NCI-H1694 (cell line): ENCODE measurements around the gene RXFP3.
"Not testable (repeated sequence)": the region's sequence is repeated elsewhere in the genome, so short reads cannot be mapped to it uniquely, and the experiment has no call there.

Source experiments
- DNase-seq: peaks from one replicate; lab custom pipeline; 2025; lab: John Stamatoyannopoulos, UW

Gene RXFP3, protein sequence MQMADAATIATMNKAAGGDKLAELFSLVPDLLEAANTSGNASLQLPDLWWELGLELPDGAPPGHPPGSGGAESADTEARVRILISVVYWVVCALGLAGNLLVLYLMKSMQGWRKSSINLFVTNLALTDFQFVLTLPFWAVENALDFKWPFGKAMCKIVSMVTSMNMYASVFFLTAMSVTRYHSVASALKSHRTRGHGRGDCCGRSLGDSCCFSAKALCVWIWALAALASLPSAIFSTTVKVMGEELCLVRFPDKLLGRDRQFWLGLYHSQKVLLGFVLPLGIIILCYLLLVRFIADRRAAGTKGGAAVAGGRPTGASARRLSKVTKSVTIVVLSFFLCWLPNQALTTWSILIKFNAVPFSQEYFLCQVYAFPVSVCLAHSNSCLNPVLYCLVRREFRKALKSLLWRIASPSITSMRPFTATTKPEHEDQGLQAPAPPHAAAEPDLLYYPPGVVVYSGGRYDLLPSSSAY

DNA sequence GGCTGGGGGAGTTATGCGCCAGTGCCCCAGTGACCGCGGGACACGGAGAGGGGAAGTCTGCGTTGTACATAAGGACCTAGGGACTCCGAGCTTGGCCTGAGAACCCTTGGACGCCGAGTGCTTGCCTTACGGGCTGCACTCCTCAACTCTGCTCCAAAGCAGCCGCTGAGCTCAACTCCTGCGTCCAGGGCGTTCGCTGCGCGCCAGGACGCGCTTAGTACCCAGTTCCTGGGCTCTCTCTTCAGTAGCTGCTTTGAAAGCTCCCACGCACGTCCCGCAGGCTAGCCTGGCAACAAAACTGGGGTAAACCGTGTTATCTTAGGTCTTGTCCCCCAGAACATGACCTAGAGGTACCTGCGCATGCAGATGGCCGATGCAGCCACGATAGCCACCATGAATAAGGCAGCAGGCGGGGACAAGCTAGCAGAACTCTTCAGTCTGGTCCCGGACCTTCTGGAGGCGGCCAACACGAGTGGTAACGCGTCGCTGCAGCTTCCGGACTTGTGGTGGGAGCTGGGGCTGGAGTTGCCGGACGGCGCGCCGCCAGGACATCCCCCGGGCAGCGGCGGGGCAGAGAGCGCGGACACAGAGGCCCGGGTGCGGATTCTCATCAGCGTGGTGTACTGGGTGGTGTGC is at the start of gene RXFP3:
RXFP3 (plus strand) TSS at position 6 of the 636 bp plus-strand sequence; CDS start at position 361, 355 bp downstream.
- no peak for DNase-seq

DNA sequence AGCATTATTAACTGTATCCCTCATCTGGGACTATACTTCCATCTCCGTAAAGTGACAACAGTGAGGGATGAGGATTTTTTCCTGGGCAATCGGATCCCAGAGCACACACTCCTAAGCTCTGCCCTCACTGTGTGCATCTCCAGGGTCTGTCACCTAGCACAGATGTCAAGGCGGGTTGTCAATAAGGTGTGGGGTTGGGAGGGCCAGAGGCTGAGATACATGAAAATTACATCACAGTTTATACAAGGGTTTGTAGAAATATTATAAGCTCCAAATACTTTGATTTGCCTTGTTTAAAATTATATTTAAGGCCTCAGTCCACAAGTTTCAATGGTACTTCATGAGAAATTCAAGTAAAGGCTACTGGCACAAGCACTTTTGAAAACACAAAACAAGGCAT is 48.9 kb upstream of the RXFP3 start:
- DNase-seq = no peak

DNA sequence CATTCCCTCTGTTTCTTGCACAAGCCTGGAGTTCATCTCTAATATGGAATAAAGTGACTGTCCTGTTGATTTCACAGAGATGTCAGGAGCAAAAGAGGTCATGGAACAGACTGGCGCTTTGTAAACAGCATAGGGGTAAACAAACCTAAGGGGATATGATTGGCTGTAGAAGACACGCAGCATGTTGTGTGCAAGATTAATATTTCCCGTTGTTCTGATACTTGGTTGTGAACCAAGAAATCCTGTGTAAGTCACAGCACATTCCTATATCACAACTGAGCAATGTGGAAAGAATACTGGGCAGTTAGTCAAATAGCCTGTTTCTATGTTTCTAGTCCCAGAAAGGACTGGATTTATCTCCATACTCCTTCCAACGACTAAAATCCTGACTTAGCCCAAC is 47.6 kb upstream of the RXFP3 start:
- DNase-seq = no peak

DNA sequence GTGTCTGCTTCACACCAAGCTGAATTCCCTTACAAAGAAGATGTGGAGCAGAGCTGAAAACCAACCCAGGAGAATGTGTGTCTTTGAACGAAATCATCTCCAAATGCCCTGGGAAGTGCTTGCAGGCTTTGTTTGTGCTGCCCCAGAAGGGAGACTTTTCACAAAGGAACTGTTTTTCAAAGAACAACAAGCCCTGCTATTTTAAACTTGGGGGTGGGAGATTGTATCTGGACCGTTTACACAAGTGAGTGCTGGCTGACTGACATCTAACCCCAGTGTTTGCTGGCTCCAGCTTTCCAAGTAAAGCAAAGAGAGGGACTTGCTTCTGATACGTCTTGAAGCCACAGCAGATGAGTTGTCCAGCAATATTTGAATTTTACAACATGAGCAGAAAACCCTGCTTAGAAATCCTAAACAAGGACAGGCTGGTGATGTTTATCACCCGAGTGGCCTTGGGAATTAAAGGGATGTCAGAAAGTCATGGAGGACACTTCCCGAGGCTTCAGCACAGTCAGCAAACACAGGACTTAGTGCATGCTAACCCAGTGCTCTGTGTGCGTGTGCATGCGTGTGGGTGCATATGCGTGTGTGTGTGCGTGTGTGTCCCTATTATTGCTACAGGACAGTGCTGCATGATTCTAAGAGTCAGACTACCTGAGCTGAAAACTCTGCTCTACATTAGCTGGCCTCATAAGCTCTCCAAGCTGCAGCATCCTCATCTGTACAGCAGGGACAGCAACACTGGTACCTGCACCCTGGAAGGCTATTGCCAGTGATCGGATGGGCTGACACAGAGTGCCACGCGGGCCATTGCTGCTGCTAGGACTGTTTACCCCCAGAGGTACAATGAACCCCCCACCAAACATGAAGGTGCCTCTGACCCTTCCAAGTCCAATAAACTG is 45.8 kb upstream of the RXFP3 start:
- no peak for DNase-seq

DNA sequence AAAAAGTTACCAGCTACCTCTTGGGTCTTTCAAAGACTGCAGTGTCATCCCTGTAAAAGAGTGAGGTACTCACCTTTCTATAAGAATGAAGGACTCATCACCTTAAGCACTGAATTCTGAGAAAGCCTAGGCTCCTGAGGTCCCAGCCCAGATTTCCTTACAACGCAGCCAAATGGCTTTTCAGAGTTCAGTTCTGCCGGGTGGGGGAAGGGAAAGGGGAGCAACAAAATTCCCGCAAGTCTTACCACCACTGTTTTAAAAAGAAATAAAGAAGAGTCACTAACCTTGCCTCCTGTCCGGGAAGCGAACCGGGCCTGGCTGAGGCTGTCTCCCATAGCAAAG is 44.8 kb upstream of the RXFP3 start:
- no peak for DNase-seq

DNA sequence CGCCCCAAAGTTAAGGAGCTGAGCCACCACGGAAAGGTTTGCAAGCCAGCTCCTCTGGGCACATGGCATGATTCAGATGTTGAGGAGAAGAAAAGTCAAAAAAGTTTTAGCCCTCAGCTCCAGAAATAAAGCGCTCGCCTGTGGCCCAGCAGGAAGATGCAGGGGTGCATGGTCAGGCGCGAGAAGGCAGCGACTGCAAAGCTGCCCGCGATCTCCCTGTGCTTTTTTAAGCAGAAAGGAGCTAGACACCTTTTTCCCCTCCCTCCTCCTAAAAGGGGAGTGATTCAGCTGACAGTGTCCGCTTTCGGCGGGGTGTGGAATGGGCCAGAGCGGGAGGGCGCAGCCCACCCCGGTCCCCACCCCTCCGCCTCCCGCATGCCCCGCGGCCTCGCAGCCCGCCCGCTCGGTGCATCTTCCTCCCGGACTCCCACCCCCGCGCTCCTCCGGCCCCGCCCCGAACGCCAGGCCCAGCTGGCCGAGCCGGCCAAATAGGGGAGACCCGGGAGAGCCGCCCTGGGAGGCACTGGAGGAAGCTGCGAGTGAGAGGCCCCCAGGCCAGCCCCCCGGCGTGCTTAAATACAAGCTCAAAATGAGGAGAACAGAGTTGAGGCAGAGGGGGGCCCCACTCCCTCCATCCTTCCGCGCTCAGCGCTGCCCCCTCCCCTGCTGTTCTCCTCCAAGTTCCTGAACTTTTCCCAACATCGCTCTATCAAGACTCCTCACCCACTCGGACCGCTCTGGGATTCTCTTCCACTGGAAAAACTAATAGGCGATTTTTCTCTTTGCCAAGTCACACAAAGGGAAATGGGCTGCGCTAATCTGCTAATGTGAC is 44.2 kb upstream of the RXFP3 start, which contains the start of gene ADAMTS12:
ADAMTS12 (minus strand) TSS at position 203 of the 832 bp plus-strand sequence; CDS start at position 69, 134 bp downstream.
- DNase-seq = no peak

DNA sequence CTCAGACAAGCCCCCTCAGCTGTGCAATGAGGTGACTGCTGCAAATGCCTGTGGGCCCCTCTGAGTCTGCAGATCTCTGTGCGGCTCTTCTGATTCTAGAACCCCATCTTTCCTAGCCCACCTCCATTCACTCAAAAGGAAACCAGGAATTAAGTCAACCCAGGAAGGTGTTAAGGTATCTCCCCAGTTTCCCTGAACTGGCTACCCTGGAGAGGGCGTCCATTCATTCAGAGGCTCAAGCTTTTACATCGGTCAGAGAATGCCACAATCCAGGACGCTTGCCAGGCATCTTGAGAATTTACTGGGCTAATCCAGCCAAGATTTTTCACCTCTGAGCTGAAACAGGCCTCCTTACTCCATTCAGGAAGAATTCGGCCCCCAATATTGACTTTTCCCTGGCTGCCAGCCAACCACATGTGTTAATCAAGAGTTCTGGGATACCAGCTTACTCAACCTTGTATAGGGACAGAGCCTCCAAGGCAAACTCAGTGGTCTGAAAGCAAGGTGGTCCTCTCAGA is 43.5 kb upstream of the RXFP3 start:
- DNase-seq = no peak

DNA sequence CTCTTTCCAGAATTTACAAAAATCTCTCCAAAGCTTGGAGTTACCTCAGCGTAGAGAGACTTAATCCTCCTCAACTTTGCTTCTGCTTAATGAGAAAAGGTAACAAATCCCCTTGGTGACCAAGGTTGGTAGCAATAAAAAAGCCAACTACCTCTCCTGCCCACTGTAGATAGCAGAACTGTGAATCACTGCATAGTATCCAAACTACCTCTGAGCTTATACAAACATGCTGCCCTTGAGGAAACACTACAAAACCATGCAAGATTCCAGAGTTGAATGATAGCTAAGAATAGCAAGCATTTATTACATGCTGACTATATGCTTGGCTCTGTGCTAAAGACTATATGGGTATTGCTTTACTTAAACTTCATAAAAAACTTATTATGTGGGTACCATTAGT is 41.6 kb upstream of the RXFP3 start:
- no peak for DNase-seq

DNA sequence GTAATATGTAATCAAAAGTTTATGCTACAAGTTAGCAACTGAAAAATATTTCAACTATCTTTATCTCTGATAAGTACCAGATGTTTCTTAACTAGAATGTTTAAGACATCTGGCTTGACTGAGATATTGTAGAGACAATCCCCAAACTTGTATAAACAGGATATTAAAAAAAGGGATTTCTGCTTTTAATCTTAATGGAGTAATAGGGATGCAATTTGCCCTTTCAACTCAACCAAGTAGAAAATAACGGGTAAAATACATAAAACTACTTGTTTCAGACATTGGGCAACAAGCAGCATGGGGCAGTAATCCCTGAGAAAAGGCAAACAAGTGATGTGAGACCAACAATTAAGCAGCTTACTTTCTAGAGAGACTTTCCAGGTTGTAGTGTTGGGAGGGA is 35.0 kb upstream of the RXFP3 start:
- no peak for DNase-seq

DNA sequence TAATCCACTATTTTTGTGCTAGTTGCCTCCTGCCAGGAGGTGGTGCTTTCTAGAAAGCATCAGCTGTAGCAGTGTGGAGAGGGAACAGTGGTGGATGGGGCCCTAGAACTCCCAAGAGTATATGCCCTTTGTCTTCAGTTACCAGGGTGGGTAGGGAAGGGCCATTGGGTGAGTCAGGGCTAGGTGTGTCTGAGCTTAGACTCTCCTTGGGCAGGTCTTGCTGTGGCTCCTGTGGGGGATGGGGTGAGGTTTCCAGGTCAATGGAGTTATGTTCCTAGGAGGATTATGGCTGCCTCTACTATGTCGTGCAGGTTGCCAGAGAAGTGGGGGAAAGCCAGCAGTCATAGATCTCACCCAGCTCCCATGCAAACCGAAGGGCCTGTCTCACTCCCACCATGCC is 33.1 kb upstream of the RXFP3 start:
- DNase-seq = no peak

DNA sequence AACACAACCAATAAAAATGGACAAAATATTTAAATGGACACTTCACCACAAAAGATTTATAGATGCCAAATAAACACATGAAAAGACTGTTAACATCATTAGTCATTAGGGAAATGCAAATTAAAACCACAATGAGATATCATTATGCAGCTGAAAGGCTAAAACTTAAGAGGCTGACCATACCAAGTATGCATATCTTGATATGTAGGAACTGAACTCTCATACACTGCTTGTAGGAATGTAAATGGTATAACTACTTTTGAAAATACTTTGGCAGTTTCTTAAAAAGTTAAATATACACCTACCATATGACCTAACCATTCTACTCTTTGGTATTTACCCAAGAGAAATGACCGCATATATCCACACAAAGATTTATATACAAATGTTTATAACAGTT is 30.8 kb upstream of the RXFP3 start:
- no peak for DNase-seq

DNA sequence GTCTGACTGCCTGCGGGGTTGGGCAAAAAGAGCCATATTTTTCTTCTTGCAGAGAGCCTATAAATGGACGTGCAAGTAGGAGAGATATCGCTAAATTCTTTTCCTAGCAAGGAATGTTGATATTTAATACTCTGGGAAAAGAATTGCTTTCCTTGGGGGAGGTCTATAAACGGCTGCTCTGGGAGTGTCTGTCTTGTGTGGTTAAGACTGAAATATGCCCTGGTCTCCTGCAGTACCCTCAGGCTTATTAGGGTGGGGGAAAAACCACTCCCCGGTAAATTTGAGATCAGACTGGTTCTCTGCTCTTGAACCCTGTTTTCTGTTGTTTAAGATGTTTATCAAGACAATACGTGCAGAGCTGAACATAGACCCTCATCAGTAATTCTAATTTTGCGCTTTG is 29.9 kb upstream of the RXFP3 start:
- DNase-seq = not testable (repeated sequence)

DNA sequence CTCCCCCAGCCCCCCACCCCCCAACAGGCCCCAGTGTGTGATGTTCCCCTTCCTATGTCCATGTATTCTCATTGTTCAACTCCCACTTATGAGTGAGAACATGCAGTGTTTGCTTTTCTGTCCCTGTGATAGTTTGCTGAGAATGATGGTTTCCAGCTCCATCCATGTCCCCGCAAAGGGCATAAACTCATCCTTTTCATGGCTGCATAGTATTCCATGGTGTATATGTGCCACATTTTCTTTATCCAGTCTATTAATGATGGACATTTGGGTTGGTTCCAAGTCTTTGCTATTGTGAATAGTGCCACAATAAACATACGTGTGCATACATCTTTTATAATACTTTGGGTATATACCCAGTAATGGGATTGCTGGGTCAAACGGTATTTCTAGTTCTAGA is 21.3 kb upstream of the RXFP3 start:
- not testable (repeated sequence) for DNase-seq

DNA sequence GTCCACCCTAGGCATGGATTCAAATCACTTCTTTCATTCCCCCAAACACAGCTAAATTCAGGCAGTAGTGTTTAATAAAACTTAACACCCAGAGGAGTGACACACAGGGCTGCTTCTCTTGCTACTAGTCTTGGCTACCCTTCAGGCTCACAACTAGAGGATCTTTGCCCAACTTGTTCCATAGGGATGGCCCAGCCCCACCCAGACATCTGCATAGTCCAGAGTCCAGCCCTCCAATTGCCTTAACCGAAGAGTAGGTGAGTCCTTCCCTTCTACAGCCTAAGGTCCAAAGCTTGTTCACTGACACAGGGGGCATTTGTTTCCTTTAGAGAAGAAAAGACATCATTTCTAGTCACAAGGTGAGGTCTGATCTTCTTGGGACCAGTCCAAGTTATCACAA is 15.2 kb upstream of the RXFP3 start:
- no peak for DNase-seq

DNA sequence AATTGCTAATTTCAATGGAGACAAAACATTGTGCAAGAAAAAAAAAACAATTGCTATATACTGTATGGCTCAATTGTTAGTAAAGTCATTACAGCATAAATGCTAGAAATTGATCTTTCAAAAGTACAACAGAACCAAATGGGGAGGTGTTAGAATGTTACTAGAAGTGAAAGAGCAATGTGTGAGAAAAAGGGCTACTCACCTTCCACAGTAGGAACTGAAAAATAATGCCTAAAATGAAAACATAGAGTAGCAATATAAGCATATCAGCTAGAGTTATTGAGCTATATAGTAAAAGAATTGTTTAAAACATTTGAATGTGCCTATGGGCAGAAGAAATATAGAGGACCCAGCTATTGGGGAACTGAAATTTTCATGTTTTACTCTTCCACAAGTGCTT is 10.9 kb upstream of the RXFP3 start:
- no peak for DNase-seq

DNA sequence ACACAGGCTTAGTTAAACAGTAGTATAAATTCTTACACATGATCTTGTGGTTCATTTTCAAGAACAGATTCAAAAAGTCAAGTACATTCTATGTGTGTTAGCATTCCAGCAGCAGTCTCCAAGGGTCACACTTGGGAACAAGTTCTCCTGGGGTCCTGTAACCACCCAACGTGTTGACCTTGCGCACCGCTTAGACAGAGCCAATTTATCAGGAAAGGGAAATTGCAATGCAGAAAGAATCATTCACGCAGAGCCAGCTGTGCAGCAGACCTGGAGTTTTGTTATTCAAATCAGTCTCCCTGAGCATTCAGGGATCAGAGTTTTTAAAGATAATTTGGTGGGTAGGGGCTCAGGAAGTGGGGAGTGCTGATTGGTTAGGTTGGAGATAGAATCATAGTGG is 8.5 kb upstream of the RXFP3 start:
- no peak for DNase-seq

DNA sequence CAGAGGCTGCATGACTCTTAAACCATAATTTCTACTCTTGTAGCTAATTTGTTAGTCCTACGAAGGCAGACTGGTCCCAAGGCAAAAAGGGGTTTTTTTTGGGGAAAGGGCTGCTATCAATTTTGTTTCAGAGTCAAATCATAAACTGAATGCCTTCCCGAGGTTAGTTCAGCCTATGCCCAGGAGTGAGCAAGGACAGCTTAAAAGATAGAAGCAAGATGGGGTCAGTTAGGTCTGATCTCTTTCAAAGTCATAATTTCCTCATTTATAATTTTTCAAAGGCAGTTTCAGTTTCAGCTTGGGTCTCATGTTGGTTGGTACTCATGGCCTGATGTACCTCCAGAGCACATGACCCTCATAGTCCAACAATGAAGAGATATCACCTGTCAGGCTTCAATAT is 7.9 kb upstream of the RXFP3 start:
- no peak for DNase-seq

DNA sequence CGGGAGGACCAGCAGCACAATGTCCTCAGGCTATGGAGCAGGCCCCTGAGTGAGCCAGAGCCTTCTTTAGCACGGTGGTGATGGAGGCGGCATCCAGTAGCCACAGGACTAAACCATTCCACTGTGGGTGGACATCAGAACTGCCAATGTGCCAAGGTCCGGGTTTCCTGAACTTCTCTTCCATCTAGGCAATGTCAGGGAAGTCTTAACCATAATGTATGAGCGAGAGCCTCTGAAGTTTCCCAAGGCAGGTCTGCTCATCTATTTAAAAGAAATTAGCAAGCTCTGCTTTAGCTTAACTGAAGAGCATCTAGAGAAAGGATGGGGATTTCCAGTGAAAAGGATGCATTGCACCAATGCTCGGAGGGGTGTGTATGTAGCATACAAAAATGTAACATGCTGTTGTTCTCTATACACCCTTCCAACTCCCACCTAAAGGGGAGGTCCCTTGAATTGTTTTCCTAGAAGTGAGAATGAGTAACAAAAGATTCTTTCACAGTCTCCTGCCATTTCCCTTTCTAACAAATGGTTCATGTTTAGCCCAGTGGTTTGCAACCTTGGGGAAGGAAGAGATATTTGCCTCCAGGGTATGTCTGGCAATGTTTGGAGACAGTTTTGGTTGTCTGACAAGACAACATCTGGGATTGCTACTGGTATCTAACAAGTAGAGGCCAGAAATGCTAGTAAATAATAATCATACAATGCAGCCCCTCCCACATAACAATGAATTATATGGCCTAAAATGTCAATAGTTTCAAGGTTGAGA is 6.1 kb upstream of the RXFP3 start:
- DNase-seq = no peak

DNA sequence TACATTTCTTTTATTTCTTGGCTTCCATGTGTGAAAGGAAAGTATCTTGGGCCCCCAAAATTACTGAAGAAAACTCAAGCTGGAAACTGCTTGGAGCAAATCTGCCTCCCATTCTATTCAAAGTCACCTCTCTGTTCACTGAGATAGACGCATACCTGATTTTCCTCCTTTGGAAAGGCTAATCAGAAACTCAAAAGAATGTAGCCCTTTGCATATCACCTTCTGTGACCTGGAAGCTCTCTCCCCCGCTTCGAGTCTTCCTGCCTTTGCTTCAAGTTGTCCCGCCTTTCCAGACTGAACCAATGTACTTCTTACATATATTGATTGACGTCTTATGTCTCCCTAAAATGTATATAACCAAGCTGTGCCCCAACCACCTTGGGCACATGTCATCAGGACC is 5.0 kb upstream of the RXFP3 start:
- no peak for DNase-seq

DNA sequence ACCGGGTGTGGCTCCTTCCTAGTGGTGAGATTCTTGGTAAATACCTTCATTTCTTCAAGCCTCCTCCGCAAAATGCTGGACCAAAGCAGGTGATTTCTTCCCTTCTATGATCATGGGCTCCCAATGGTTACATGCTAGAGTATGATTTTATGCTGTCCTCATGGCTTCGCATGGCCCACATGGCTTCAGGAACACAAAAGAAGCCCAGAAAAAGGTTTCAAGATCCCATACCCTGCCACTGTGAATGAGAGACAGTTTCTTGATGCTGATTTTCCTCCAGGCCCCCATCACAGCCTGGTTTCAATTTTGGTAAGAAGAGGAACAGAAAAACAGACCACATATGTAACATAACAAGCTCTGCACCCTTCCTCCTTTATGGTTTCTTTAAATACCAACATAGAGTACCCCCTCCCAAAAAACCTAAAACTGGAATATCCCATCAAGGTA is 2.4 kb upstream of the RXFP3 start:
- no peak for DNase-seq

DNA sequence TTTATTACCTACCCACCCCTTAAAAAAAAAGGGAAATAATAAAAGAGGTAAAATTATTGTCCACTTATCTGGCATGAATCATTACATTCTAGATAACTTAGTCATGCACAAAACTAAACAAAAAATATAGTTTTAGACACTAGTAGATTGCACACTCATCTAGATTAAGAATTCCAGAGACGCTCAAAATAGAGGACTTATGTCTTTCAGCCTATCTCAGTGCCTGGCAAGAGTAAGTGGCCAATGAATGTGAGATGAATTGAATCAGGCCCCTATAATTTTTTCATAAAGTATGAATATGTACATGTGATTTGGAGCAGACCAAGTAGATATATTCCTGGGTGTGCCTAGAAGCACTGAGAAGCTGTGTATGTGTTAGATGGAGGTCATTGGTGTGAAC is 2.0 kb upstream of the RXFP3 start:
- DNase-seq = no peak
